H1 (cell line): ENCODE results near the gene AQP2. TPM values are rescaled to one million over a fixed set of nuclear protein-coding genes. Genes with fewer than 3 reads are reported as not detected.

Experiments
- CTCF ChIA-PET: fragments of 300-600 bp; sonication (Branson Sonifier 250); formaldehyde crosslinking; loops from one replicate; lab custom pipeline; 2021; ENCODE audit not compliant: partially characterized antibody; lab: Charles Lee
- POLR2A ChIA-PET: fragments of 300-600 bp; sonication (Branson Sonifier 250); formaldehyde crosslinking; loops from one replicate; lab custom pipeline; 2021; ENCODE audit warnings: inconsistent platforms; ENCODE audit not compliant: partially characterized antibody; lab: Charles Lee
- DNase-seq, 2 experiments: peaks; one replicate each; pipeline versions ENCODE4 v3.0.0 to v3.0.0-alpha.2; 2010 to 2022; ENCODE audit warnings: low spot score in 2 of 2, low read depth in 1 of 2, mixed read lengths in 1 of 2
- FAIRE-seq: peaks from 2 replicates; lab custom pipeline; 2011; peaks lifted over from hg19 to GRCh38; lab: Jason Lieb, UNC
- H2AFZ ChIP-seq: 2 replicates; pipeline ENCODE4 v1.8.1; 2012; ENCODE audit warnings: low read length, inconsistent platforms
- H2AK5ac ChIP-seq: 2 replicates; pipeline ENCODE4 v1.6.1; 2013; ENCODE audit warnings: low read depth, low read length
- H2BK120ac ChIP-seq: replicated peaks from 2 replicates; pipeline ENCODE3; 2013; ENCODE audit warnings: low read depth, low read length, inconsistent platforms
- H2BK12ac ChIP-seq: 2 replicates; pipeline ENCODE4 v1.6.1; 2013; ENCODE audit warnings: low read depth, low read length
- H2BK15ac ChIP-seq: 2 replicates; pipeline ENCODE4 v1.6.1; 2013; ENCODE audit warnings: low read length
- H2BK20ac ChIP-seq: 2 replicates; pipeline ENCODE4 v1.6.1; 2013; ENCODE audit warnings: low read length
- H2BK5ac ChIP-seq: 2 replicates; pipeline ENCODE4 v1.6.1; 2013; ENCODE audit warnings: low read depth, low read length
- H3K14ac ChIP-seq: 2 replicates; pipeline ENCODE4 v1.6.1; 2013; ENCODE audit warnings: inconsistent platforms; ENCODE audit not compliant: insufficient read length
- H3K18ac ChIP-seq: 2 replicates; pipeline ENCODE4 v1.6.1; 2013; ENCODE audit warnings: low read length; ENCODE audit errors: extremely low read depth
- H3K23ac ChIP-seq: 2 replicates; pipeline ENCODE4 v1.6.1; 2013; ENCODE audit warnings: inconsistent platforms; ENCODE audit not compliant: insufficient read length
- H3K23me2 ChIP-seq: 2 replicates; pipeline ENCODE4 v1.6.1; 2013; ENCODE audit warnings: low read depth, low read length
- H3K27ac ChIP-seq: 2 replicates; pipeline ENCODE4 v1.6.1; 2011; ENCODE audit warnings: low read depth, low read length, inconsistent platforms
- H3K27me3 ChIP-seq, 4 experiments: replicated peaks in 1 of 4; 1 replicate in 1 of 4; 2 replicates in 3 of 4; pipeline versions ENCODE4 v1.6.1 to v1.8.1; 2011 to 2013; ENCODE audit warnings: low read length in 3 of 4, mild to moderate bottlenecking in 3 of 4, inconsistent platforms in 2 of 4, mixed read lengths in 2 of 4, moderate library complexity in 1 of 4; ENCODE audit not compliant: control insufficient read depth in 3 of 4, insufficient read depth in 3 of 4; ENCODE audit errors: extremely low read depth in 1 of 4
- H3K36me3 ChIP-seq, 4 experiments: 2 replicates each; pipeline versions ENCODE4 v1.6.1 to v1.8.1; 2011 to 2013; ENCODE audit warnings: mild to moderate bottlenecking in 4 of 4, low read length in 3 of 4, moderate library complexity in 2 of 4, control low read depth in 1 of 4, inconsistent platforms in 1 of 4; ENCODE audit not compliant: insufficient read depth in 4 of 4, control insufficient read depth in 2 of 4
- H3K4ac ChIP-seq: replicated peaks from 2 replicates; pipeline ENCODE3; 2013; ENCODE audit warnings: low read length, low read depth, mixed read lengths, inconsistent platforms; ENCODE audit not compliant: insufficient read length
- H3K4me1 ChIP-seq, 4 experiments: replicated peaks in 1 of 4; 1 replicate in 1 of 4; 2 replicates in 3 of 4; pipeline versions ENCODE4 v1.6.1 to v1.8.1; 2011 to 2013; ENCODE audit warnings: low read length in 3 of 4, inconsistent platforms in 2 of 4, mixed read lengths in 1 of 4; ENCODE audit not compliant: insufficient read depth in 4 of 4, control insufficient read depth in 3 of 4
- H3K4me2 ChIP-seq, 2 experiments: 2 replicates each; pipeline versions ENCODE4 v1.6.1 to v1.8.1; 2011 to 2013; ENCODE audit warnings: low read depth in 2 of 2, low read length in 2 of 2, control low read depth in 1 of 2, inconsistent platforms in 1 of 2, mild to moderate bottlenecking in 1 of 2; ENCODE audit not compliant: insufficient read depth in 1 of 2
- H3K4me3 ChIP-seq, 4 experiments: fragments of 200-600, 300-600 bp in 1 of 4; sonication (generic), shearing (Covaris generic), sonication (Bioruptor Twin) in 1 of 4; 2 replicates each; pipeline versions ENCODE4 v1.5.1 to v1.8.1; 2011 to 2016; ENCODE audit warnings: low read length in 4 of 4, low read depth in 3 of 4, control low read depth in 2 of 4, inconsistent platforms in 2 of 4, mild to moderate bottlenecking in 2 of 4, mixed read lengths in 1 of 4, moderate library complexity in 1 of 4; ENCODE audit not compliant: insufficient read depth in 2 of 4; ENCODE audit errors: extremely low read depth in 1 of 4
- H3K56ac ChIP-seq: replicated peaks from 2 replicates; pipeline ENCODE3; 2013; ENCODE audit warnings: low read depth, mild to moderate bottlenecking, mixed read lengths, low read length, inconsistent platforms; ENCODE audit not compliant: insufficient read length
- H3K79me1 ChIP-seq: 2 replicates; pipeline ENCODE4 v1.6.1; 2013; ENCODE audit warnings: low read depth, low read length, control low read depth
- H3K79me2 ChIP-seq, 2 experiments: 2 replicates each; pipeline versions ENCODE4 v1.6.1 to v1.8.1; 2012 to 2013; ENCODE audit warnings: low read length in 2 of 2, mild to moderate bottlenecking in 2 of 2, inconsistent platforms in 1 of 2; ENCODE audit not compliant: insufficient read depth in 2 of 2, control insufficient read depth in 1 of 2
- H3K9ac ChIP-seq, 4 experiments: replicated peaks in 1 of 4; 1 replicate in 1 of 4; 2 replicates in 3 of 4; pipeline versions ENCODE4 v1.6.1 to v1.8.1; 2011 to 2013; ENCODE audit warnings: low read depth in 3 of 4, low read length in 3 of 4, control low read depth in 2 of 4, mild to moderate bottlenecking in 2 of 4, moderate library complexity in 2 of 4, inconsistent platforms in 1 of 4; ENCODE audit errors: extremely low read depth in 1 of 4
- H3K9me3 ChIP-seq, 2 experiments: 2 replicates each; pipeline versions ENCODE4 v1.6.1 to v1.8.1; 2012 to 2013; ENCODE audit warnings: mild to moderate bottlenecking in 2 of 2, moderate library complexity in 2 of 2, control low read depth in 1 of 2, inconsistent platforms in 1 of 2, low read depth in 1 of 2, low read length in 1 of 2, mixed read lengths in 1 of 2; ENCODE audit not compliant: insufficient read depth in 2 of 2
- H4K20me1 ChIP-seq, 2 experiments: replicated peaks in 1 of 2; 2 replicates each; pipeline versions ENCODE3 to v1.8.1; 2011 to 2013; ENCODE audit warnings: inconsistent platforms in 2 of 2, low read length in 2 of 2, mild to moderate bottlenecking in 1 of 2; ENCODE audit not compliant: insufficient read depth in 2 of 2, control insufficient read depth in 1 of 2
- H4K5ac ChIP-seq: 2 replicates; pipeline ENCODE4 v1.6.1; 2013; ENCODE audit warnings: low read length, low read depth, mixed read lengths, inconsistent platforms; ENCODE audit not compliant: insufficient read length
- H4K8ac ChIP-seq: 2 replicates; pipeline ENCODE4 v1.8.0; 2013; ENCODE audit warnings: mild to moderate bottlenecking, moderate library complexity, low read length, inconsistent platforms; ENCODE audit not compliant: insufficient read depth; ENCODE audit errors: extremely low read depth
- H4K91ac ChIP-seq: replicated peaks from 2 replicates; pipeline ENCODE3; 2013; ENCODE audit warnings: low read length, mixed read lengths, inconsistent platforms; ENCODE audit not compliant: insufficient read length
- CBX8 ChIP-seq: fragments of 300-800, 300-1000 bp; sonication (generic); IDR thresholded peaks from 2 replicates; pipeline ENCODE4 v1.7.1; 2016; ENCODE audit warnings: low read depth, low read length, borderline replicate concordance
- CEBPB ChIP-seq: IDR thresholded peaks from 2 replicates; pipeline ENCODE4 v1.6.1; 2012; ENCODE audit warnings: low read depth, low read length
- CTBP2 ChIP-seq: IDR thresholded peaks from 2 replicates; pipeline ENCODE4 v1.7.0; 2011; ENCODE audit warnings: borderline replicate concordance, mild to moderate bottlenecking, moderate library complexity, mixed read lengths, low read length; ENCODE audit not compliant: insufficient read depth, insufficient read length
- HDAC6 ChIP-seq: IDR thresholded peaks from one replicate; pipeline ENCODE4 v1.7.1; 2012; ENCODE audit warnings: low read depth, mild to moderate bottlenecking, inconsistent platforms, low read length, moderate library complexity
- KDM4A ChIP-seq: IDR thresholded peaks from one replicate; pipeline ENCODE4 v1.7.1; 2012; ENCODE audit warnings: low read depth, mild to moderate bottlenecking, moderate library complexity, low read length, inconsistent platforms; ENCODE audit not compliant: severe bottlenecking
- MAX ChIP-seq: IDR thresholded peaks from 2 replicates; pipeline ENCODE4 v1.6.1; 2012; ENCODE audit warnings: inconsistent platforms
- POU5F1 ChIP-seq: IDR thresholded peaks from 2 replicates; pipeline ENCODE4 v1.6.1; 2011; ENCODE audit warnings: low read depth, mild to moderate bottlenecking, low read length, moderate library complexity
- RFX5 ChIP-seq: IDR thresholded peaks from 2 replicates; pipeline ENCODE4 v1.6.1; 2011; ENCODE audit warnings: low read depth, low read length, improper control_type of control experiment, borderline replicate concordance
- SP4 ChIP-seq: IDR thresholded peaks from 2 replicates; pipeline ENCODE4 v1.6.1; 2012; ENCODE audit warnings: low read length, inconsistent platforms
- TAF7 ChIP-seq: optimal IDR thresholded peaks from 2 replicates; pipeline ENCODE3; 2011; ENCODE audit warnings: low read depth, mild to moderate bottlenecking, inconsistent platforms, low read length, moderate library complexity, borderline replicate concordance
- WGBS, 2 experiments: shearing (Covaris generic) in 1 of 2; methylation state at CpG; one replicate each; pipeline versions ENCODE4 v1.1.6 to v1.1.7; 2013 to 2015; ENCODE audit warnings: low lambda C conversion rate in 2 of 2, mixed read lengths in 2 of 2, inconsistent platforms in 1 of 2, low coverage in 1 of 2, missing lambda C conversion rate in 1 of 2; ENCODE audit not compliant: insufficient replicate concordance in 2 of 2, insufficient coverage in 1 of 2, insufficient read length in 1 of 2; ENCODE audit errors: extremely low coverage in 1 of 2, missing lambda C conversion rate in 1 of 2; 5-methylcytosine and 5-hydroxymethylcytosine counted together
- polyA plus RNA-seq, 7 experiments: library from polyadenylated mRNA; depleted of rRNA in 3 of 7; stranded (reverse) in 5 of 7; unstranded in 2 of 7; fragments of >200 nt in 5 of 7; fragments of 200-250 nt in 2 of 7; gene quantifications; 1 replicate in 5 of 7; 2 replicates in 1 of 7; 4 replicates in 1 of 7; pipeline versions ENCODE4 v1.2.1 to v1.2.3, GENCODE V29; 2011 to 2013; ENCODE audit warnings: missing spikeins in 2 of 7, mixed read lengths in 2 of 7
- total RNA-seq: library from RNA; stranded (reverse); fragmentation: NEBNext Ultra II Directional; extraction: Animal tissue kit (Norgen Biotek cat#: 25700); gene quantifications from 2 replicates; pipeline ENCODE4 v1.2.1, GENCODE V29; 2021

Gene AQP2
- total and polyA plus RNA-seq, 2 of the 8 experiments (the other 6 are each of a cell fraction or from before 2014, with no cell fraction given), result not detected

- no peaks in the 10 kb centered on the region for H3K36me3 ChIP-seq
- no peaks in the 10 kb centered on the region for H3K27me3 ChIP-seq
- no peaks in the 10 kb centered on the region for H3K23me2 ChIP-seq
- H3K79me1 ChIP-seq, result no peaks in the 10 kb centered on the region
- no peak overlapping the region for H2BK15ac ChIP-seq
- H2BK20ac ChIP-seq, result no peak overlapping the region
- H3K18ac ChIP-seq, result no peak overlapping the region
- H3K4me3 ChIP-seq, result no peak overlapping the region
- no peak overlapping the region for H2AK5ac ChIP-seq
- no peaks in the 10 kb centered on the region for H3K79me2 ChIP-seq
- no peak overlapping the region for H3K23ac ChIP-seq
- POLR2A ChIA-PET, result no interaction called here
- no peak overlapping the region for H2BK12ac ChIP-seq
- WGBS, 2 experiments, result 100% methylated on average over 2 of the region's 2 CpGs; no CpG with 5 or more reads in 1 of the 2 experiments
- H4K20me1 ChIP-seq, result no peaks in the 10 kb centered on the region
- H3K4ac ChIP-seq, result no peak overlapping the region
- no peak overlapping the region for H2AFZ ChIP-seq
- H3K27ac ChIP-seq, result no peak overlapping the region
- no peak overlapping the region for H4K5ac ChIP-seq
- no peak overlapping the region for H3K14ac ChIP-seq
- FAIRE-seq, result no peak
- no peaks in the 10 kb centered on the region for H3K9me3 ChIP-seq
- no peak overlapping the region for H4K8ac ChIP-seq
- CTCF ChIA-PET, result interaction anchor here (1.0 to 23.0 kb wide), 7 partner anchors 4 to 92 kb away, joined by 3 to 420 read pairs (median 8); partner anchors contain the start of genes AQP5, AQP6 and ASIC1
- H3K9ac ChIP-seq, result no peak overlapping the region
- TF ChIP-seq CEBPB (no peak), KDM4A (no peak), POU5F1 (no peak), TAF7 (no peak), SP4 (no peak), CTBP2 (no peak), RFX5 (no peak), HDAC6 (no peak), CBX8 (no peak), MAX (no peak)
- H2BK5ac ChIP-seq, result no peak overlapping the region
- H3K4me1 ChIP-seq, result peaks cover 0 to 9% (median 3%) of the 10 kb centered on the region in 4 experiments; a peak in 4 of 7 replicates
- no peak overlapping the region for H2BK120ac ChIP-seq
- H3K56ac ChIP-seq, result no peak overlapping the region
- no peak overlapping the region for H3K4me2 ChIP-seq
- no peak for DNase-seq
- H4K91ac ChIP-seq, result no peak overlapping the region
These were observed 26.0 kb downstream of the AQP2 start for GRCh38 chr12:49976557-49976956.
